OCI-LY7 (cell line): ENCODE measurements around the gene PDPN.

Experiments used
- EZH2phosphoT487 ChIP-seq: fragments of 200-600 bp; sonication (generic); IDR thresholded peaks from 2 replicates; pipeline ENCODE4 v1.6.1; 2018; ENCODE audit warnings: low read depth, borderline replicate concordance, mild to moderate bottlenecking, mixed run types, antibody characterized with exemption, low read length, moderate library complexity, mixed read lengths
- TF ChIP-seq, protein P1 (sequence below): fragments of 200-600 bp; sonication (generic); conservative IDR thresholded peaks from 2 replicates; pipeline ENCODE4 v1.5.1; 2014; ENCODE audit warnings: mild to moderate bottlenecking, antibody characterized with exemption, low read length, moderate library complexity, mixed read lengths

DNA sequence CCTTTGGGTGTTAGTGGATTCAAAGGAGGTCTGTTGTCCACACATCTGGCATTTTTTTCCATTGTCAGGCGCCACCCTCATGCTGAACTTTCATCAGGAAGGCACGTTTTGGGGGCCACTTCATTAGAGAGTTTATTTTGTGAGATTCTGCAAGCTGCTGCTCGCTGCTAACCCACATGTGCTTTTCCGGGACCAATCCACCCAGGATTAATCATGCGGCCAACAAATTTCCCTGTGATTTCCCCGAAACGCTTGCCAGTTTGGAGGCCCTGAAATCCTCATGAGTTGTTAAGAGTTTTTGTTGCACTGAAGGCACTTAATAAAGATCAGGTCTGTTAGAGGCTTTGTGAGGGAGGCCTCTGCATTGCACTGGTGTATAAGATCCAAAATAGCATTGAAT lies 2.4 kb downstream of the PDPN start:
- TF ChIP-seq, protein P1, sequence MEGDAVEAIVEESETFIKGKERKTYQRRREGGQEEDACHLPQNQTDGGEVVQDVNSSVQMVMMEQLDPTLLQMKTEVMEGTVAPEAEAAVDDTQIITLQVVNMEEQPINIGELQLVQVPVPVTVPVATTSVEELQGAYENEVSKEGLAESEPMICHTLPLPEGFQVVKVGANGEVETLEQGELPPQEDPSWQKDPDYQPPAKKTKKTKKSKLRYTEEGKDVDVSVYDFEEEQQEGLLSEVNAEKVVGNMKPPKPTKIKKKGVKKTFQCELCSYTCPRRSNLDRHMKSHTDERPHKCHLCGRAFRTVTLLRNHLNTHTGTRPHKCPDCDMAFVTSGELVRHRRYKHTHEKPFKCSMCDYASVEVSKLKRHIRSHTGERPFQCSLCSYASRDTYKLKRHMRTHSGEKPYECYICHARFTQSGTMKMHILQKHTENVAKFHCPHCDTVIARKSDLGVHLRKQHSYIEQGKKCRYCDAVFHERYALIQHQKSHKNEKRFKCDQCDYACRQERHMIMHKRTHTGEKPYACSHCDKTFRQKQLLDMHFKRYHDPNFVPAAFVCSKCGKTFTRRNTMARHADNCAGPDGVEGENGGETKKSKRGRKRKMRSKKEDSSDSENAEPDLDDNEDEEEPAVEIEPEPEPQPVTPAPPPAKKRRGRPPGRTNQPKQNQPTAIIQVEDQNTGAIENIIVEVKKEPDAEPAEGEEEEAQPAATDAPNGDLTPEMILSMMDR, result no peak
- no peak for TF ChIP-seq EZH2phosphoT487
